ENCODE measurements around the gene ALG12.

DNA sequence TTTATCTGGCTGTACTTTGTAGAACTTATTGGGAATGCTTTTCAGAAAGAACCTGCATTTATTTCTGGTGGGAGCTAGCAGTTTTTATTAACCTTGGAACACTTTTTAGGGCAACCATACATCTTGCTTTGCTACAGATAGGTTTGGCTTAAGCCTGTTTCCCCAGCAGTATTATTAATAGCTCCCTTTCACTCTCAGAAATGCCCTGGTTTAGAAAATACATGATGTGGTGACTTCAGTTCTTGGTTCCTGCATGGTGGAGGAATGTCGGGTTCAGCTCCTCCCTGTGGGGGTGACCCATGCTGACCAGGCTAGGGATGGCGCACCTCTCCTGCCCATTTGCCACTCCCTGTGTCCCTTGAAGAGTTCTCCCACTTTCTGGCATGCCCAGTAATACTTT is 36.4 kb downstream of the ALG12 start:
- TF ChIP-seq, protein P1, sequence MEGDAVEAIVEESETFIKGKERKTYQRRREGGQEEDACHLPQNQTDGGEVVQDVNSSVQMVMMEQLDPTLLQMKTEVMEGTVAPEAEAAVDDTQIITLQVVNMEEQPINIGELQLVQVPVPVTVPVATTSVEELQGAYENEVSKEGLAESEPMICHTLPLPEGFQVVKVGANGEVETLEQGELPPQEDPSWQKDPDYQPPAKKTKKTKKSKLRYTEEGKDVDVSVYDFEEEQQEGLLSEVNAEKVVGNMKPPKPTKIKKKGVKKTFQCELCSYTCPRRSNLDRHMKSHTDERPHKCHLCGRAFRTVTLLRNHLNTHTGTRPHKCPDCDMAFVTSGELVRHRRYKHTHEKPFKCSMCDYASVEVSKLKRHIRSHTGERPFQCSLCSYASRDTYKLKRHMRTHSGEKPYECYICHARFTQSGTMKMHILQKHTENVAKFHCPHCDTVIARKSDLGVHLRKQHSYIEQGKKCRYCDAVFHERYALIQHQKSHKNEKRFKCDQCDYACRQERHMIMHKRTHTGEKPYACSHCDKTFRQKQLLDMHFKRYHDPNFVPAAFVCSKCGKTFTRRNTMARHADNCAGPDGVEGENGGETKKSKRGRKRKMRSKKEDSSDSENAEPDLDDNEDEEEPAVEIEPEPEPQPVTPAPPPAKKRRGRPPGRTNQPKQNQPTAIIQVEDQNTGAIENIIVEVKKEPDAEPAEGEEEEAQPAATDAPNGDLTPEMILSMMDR (IDR thresholded peaks at IDR 0.05; ENCODE audit: low read depth, low read length): no peak
- no peak for TF ChIP-seq EZH2phosphoT487 (IDR thresholded peaks at IDR 0.05; ENCODE audit: low read depth)
